ENCODE results near the gene TMEM266.

TMEM266 gene

GRCh38 chr15:76135516-76135915 is 75.7 kb downstream of the TMEM266 start:
- DNase-seq = no peak

GRCh38 chr15:76138436-76138835 is 78.7 kb downstream of the TMEM266 start:
- DNase-seq = no peak

DNA sequence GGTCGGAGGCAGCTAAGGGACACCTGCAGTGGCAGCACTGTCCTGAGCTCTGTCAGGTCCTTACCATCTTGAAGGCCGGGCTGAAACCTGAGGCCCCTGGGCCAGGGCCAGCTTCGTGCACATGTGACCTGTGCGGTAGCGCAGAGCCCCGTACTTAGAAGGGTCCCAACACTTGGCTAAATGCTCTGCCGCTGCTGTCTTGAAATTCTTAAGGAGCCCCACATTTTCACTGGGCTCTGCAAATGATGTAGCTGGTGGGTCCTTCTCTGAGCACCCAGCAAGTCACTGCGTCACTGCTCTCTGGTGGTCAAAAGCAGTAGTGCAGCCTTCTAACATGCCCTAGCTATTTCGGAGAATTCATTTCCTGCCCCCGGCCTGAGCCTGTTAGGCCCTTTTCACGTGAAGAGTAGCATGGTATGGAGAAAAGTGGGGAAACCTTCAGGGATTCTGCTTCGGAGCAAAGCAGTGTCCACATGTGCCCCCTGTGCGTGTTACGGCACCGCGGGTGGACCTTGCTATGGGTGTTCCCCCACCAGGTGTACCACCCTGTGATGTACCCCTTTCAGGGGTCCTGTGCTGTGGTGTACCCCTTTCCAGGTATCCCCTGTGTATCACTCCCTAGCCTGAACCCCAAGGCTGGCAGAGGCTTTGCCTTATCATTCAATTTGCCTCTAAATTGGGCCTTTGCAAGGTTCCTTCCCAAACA is 79.7 kb downstream of the TMEM266 start:
- peak; percentile 53 for DNase-seq

GRCh38 chr15:76140074-76140464 is 80.3 kb downstream of the TMEM266 start:
- DNase-seq = no peak

DNA sequence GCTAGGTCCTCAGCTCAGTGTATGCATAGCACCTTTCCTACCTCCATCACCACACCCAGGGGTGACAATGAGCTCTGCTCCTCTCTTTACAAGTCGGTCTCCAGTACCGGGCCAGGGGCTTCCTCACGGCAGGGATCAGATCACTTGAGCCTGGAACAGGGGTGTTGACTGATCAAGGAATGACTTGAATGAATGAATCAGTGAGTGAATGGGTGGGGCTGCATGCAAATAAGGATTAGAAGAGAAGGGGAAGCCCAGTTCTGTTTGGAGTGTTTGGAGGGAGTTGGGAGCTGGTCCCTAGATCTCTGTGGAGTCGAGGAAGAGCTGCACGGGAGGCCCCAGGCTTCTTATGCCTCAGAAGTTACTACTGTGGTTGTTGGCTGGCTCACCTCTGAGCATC is 87.0 kb downstream of the TMEM266 start:
- DNase-seq = no peak

DNA sequence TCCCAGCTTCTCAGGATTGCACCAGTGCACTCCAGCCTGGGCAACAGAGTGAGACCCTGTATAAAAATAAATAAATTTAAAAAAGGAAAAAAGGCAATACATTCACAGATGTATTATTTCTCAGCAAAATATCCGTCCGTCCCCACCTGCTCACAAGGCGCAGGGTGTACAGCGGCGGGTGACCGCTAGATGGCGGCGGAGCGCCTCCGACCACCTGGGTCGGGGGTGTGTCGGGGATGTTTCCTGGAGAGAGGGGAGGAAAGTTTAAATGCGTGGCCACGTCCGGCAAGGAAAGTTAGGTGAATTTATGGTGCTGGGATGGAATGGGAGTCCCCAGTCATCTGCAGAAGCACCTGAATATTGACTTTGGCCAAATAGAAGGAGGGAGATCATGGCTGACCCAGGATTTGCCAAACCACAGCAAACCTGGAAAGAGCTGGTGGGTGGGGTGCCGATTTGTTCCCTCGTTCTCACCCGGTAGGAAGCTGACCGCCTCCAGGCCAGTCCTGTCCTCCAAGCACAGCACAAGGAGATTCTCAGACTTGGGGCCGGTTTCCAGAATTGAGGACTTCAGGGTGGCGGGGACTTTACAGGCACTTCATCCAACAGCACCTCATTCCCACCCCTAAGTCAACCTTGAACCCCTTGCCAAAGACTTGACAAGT is 88.3 kb downstream of the TMEM266 start:
- DNase-seq = peak; percentile 16

- DNase-seq = no peak
Observed at GRCh38 chr15:76149291-76149915, 89.6 kb downstream of the TMEM266 start.

DNA sequence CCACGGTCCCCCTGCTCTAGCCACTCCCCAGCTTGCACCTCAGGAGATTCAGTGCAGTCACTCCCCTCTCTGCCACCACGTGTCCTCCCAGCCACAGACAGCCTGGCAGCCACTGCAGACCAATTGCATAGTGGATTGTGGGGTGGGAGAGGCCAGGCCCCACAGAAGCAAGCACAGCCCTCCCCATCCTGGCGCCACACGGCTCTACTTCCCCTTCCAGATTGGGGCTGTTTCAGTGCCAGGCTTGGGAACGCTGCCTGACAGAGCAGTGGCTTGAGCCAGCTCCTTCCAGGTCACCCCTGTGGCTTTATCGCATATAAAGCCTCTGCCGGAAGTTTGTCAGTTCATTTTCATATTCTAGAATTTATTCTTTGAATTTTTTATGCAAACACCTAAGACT is 90.7 kb downstream of the TMEM266 start:
- no peak for DNase-seq

- DNase-seq = peak; percentile 60
Observed at GRCh38 chr15:76150971-76151598, 91.3 kb downstream of the TMEM266 start.

- DNase-seq = no peak
Observed at GRCh38 chr15:76151599-76151974, 91.8 kb downstream of the TMEM266 start.

DNA sequence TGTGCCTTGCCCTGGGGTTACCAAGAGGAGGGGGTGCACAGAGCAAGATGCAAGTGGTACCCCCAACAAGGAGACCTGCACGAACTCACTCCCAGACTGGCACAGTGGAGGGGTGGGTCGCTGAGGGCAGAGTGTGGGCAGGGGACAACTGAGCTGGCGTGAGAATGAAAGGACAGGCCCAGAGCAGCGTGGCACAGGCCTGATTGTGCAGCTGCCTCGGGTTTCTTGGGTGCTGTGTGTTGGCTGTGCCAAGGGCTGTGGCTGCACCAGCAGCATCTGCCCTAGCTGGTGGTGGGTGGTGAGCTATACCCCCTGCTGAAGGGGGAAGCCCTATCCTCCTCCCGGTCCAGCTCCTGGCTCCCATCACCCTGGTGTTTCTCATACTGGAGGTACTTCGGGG is 92.4 kb downstream of the TMEM266 start:
- DNase-seq = no peak

GRCh38 chr15:76153241-76154197 is 93.7 kb downstream of the TMEM266 start:
- no peak for DNase-seq

GRCh38 chr15:76155731-76156130 is 95.9 kb downstream of the TMEM266 start:
- no peak for DNase-seq

- DNase-seq = no peak
Observed at GRCh38 chr15:76158226-76158625, 98.4 kb downstream of the TMEM266 start.

DNA sequence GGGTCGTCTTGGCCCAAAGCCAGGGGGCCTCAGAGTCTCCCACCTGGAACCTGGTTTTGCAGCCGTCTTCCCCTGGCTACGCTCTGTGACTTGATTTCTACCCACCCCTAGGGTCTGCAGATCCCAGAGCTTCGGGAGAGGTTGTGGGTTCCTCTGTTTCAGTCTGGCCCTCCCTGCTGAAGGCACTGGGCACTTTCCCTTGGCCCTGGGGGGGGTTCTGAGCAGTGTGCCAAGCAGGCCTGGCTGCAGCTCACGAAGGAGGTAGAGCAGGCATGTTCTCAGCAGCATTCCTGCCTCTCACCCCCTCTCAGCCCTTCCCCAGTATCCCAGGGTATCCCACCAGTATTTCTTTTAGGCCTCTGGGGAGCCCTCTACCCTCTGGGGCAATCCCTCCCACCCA is 99.0 kb downstream of the TMEM266 start:
- no peak for DNase-seq

- DNase-seq = no peak
Observed at GRCh38 chr15:76159282-76159681, 99.5 kb downstream of the TMEM266 start.

DNA sequence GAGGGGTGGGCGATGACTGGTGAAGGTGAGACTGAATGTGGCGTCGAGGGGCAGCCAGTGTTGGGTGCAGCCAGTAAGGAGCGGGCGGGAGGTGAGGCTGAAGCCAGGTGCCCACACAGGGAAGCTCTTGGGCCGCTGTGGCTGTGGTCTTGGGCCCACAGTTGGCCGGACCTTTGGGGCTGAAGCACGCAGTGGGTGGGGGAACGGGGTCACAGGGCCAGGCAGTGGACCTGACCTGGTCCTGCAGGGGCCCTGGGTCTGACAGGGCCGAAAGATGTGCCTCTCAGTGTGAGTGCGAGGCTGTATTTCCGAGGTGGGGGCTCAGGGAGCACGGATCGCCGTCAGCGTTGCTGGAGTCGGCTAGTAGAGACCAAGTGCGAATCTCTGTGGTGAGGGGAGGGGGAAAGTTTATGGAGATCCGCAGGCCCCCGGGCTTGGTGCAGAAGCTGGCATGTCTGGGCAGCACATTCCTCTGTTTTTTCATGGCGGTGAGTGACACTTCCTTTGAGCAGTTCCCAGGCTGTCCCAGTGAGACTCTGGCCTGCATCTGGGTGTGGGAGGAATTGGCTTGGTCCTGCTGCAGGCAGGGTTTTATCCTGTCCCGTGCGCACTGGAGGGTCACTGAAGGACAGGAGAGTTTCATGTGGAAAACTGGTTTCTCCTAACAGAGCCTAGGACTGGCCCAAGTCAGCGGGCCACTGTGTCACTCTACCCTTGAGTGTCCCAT is 100.8 kb downstream of the TMEM266 start:
- no peak for DNase-seq

DNA sequence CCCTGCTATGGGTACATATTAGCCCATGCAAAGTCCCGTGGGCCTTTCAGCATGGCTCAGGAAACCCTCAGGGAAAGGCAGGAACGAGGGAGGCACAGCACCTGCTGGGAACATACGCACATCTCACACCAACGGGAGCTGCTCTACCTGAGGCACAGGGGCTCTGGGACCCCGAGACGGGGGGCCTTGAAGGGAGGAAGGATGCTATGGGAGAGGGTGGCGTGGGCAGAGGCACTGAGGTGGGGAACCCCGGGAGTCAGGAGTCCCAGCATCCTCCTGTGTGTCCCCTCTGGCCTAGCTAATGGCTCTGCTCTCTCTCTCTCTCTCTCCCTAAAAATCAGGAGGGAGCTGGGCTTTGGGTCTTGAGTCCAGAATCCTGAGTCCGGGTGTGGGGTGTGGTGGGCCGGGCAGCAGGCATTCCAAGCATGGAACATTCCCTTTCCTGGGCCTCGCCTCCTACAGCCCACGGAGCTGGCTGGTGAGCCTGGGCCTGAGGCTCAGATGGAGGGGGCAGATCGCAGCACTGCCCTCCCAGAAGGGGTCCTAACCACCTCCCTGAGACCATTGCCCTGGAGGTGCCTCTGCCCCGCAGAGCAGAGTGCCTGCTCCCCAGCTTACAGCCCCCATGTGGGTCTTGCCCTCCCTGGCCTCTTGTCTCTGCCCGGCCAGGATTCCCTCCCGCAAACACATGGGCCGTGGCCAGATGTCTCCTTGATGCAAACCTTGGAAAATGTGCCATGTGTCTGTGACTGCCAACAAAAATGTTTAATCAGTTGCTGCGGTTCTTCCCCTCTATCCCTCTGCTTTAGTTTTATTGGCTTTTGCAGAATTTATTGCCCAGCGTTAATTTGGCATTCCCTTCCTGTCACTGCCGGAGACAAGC is 101.6 kb downstream of the TMEM266 start:
- no peak for DNase-seq

- DNase-seq = no peak
Observed at GRCh38 chr15:76162036-76162398, 102.2 kb downstream of the TMEM266 start.

- no peak for DNase-seq
Observed at GRCh38 chr15:76162784-76163456, 103.1 kb downstream of the TMEM266 start.
